ENCODE measurements around the gene TRPC6. TPM values are rescaled to one million over a fixed set of nuclear protein-coding genes. Genes with fewer than 3 reads are reported as not detected.

TRPC6 gene
- total RNA-seq, 1 experiment from 2014 or later, result not detected

DNA sequence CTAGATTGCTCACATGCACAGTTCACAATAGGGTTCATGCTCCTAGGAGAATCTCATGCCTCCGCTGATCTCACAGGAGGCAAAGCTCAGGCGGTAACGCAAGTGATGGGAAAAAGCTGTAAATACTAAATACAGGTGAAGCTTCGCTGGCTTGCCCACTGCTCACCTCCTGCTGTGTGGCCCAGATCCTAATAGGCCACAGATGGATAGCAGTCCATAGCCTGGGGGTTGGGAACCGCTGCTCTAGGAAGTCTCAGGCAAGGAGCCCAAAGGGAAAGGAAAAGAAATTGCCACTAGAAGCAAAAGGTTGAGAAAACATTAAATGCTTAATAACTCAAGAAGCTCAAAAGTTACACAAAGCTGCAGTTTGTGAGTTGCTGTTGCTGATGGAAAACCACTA, 3.2 kb upstream of the TRPC6 start:
- H3K27ac ChIP-seq, result no peak overlapping the region
- no peaks in the 10 kb centered on the region for H3K79me2 ChIP-seq (ENCODE audit: low read depth)
- H3K4me3 ChIP-seq, result no peak overlapping the region
- no peaks in the 10 kb centered on the region; the same call in 1 of the 2 replicates for H3K9me2 ChIP-seq (ENCODE audit: insufficient read depth)
- no peak overlapping the region for H3K4me2 ChIP-seq
- no peaks in the 10 kb centered on the region for H4K20me1 ChIP-seq (ENCODE audit: insufficient read depth)
- no peaks in the 10 kb centered on the region for H3F3A ChIP-seq (ENCODE audit: insufficient read depth, low read depth)
- BruUV-seq (replicated peaks), result no TSS peak
- DNase-seq, result no peak
- CTCF ChIA-PET, result no interaction called here
- no peaks in the 10 kb centered on the region for H3K27me3 ChIP-seq (ENCODE audit: insufficient read depth, low read depth)
- H3K4me1 ChIP-seq (replicated peaks; ENCODE audit: insufficient read depth), result no peaks in the 10 kb centered on the region
- intact Hi-C loops (cut with micrococcal nuclease; ENCODE audit: unreplicated experiment), result no loop called here
- TF ChIP-seq EZH2 (IDR thresholded peaks at IDR 0.05; ENCODE audit: low read depth), result no peak
- TF ChIP-seq, protein P1, sequence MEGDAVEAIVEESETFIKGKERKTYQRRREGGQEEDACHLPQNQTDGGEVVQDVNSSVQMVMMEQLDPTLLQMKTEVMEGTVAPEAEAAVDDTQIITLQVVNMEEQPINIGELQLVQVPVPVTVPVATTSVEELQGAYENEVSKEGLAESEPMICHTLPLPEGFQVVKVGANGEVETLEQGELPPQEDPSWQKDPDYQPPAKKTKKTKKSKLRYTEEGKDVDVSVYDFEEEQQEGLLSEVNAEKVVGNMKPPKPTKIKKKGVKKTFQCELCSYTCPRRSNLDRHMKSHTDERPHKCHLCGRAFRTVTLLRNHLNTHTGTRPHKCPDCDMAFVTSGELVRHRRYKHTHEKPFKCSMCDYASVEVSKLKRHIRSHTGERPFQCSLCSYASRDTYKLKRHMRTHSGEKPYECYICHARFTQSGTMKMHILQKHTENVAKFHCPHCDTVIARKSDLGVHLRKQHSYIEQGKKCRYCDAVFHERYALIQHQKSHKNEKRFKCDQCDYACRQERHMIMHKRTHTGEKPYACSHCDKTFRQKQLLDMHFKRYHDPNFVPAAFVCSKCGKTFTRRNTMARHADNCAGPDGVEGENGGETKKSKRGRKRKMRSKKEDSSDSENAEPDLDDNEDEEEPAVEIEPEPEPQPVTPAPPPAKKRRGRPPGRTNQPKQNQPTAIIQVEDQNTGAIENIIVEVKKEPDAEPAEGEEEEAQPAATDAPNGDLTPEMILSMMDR (conservative IDR thresholded peaks at IDR 0.05), result no peak
- H3K36me3 ChIP-seq (ENCODE audit: low read depth), result no peaks in the 10 kb centered on the region
- POLR2A ChIA-PET (ENCODE audit: unreplicated experiment), result no interaction called here
- H3K9me3 ChIP-seq (ENCODE audit: insufficient read depth, low read depth), result no peaks in the 10 kb centered on the region
- H2AFZ ChIP-seq, result no peak overlapping the region

DNA sequence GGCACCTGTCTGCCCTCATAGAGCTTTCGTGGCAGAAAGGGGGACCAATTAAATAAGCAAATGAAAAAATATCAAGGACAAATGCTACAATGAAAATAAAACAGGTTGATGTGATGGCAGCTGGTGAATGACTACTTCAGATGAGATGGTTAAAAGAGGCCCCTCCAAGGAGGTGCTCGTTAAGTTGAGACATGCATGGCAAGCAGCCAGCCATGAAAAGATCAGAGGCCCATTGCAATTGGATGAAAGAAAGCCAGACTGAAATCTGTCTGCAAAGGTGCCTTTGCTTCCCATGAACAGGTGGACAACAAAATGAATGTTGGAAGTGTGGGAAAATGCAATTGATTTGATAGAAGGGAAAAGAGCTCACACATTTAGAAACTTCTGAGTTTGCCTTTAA, 848 bp upstream of the TRPC6 start:
- BruUV-seq (replicated peaks), result no TSS peak
- CTCF ChIA-PET, result no interaction called here
- intact Hi-C loops (cut with micrococcal nuclease; ENCODE audit: unreplicated experiment), result no loop called here

DNA sequence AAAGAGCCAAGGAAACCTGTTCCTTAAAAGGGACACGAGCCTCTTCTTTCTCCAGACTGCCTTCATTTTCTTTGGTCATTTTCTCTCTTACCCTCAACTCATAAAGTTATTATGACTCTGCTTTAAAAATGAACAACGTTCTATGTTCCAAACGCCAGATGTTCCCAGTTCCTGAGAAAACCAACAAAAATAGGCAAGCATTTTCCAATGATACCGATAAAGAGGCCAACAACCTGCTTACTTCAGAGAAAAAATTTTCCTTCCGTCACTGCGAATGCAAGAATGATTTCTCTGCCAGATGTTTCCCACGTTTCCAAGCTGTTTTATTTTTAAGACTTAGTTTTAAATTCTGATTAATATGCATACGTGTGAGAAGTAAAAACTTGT, 315 bp upstream of the TRPC6 start:
- Histone ChIP-seq H3K27ac (no peak overlapping the region), H3K4me1 (replicated peaks; ENCODE audit: insufficient read depth) (no peaks in the 10 kb centered on the region), H2AFZ (no peak overlapping the region), H3F3A (ENCODE audit: insufficient read depth, low read depth) (no peaks in the 10 kb centered on the region), H3K9me3 (ENCODE audit: insufficient read depth, low read depth) (no peaks in the 10 kb centered on the region; the same call in 1 of the 2 replicates), H3K36me3 (ENCODE audit: low read depth) (no peaks in the 10 kb centered on the region), H3K9me2 (ENCODE audit: insufficient read depth) (no peaks in the 10 kb centered on the region), H4K20me1 (ENCODE audit: insufficient read depth) (no peaks in the 10 kb centered on the region), H3K4me2 (no peak overlapping the region), H3K27me3 (ENCODE audit: insufficient read depth, low read depth) (no peaks in the 10 kb centered on the region), H3K79me2 (ENCODE audit: low read depth) (no peaks in the 10 kb centered on the region), H3K4me3 (no peak overlapping the region)
- ChIA-PET CTCF (no interaction called here), POLR2A (ENCODE audit: unreplicated experiment) (no interaction called here)
- intact Hi-C loops (cut with micrococcal nuclease; ENCODE audit: unreplicated experiment), result no loop called here
- TF ChIP-seq, protein P1 (conservative IDR thresholded peaks at IDR 0.05), result no peak
- no peak for TF ChIP-seq EZH2 (IDR thresholded peaks at IDR 0.05; ENCODE audit: low read depth)
- no TSS peak for BruUV-seq (replicated peaks)
- DNase-seq, result no peak

More for the DNA sequence above, 848 bp upstream of the TRPC6 start:
- no peaks in the 10 kb centered on the region; the same call in 1 of the 2 replicates for H3K9me2 ChIP-seq (ENCODE audit: insufficient read depth)
- H3K4me2 ChIP-seq, result no peak overlapping the region
- no peak overlapping the region for H3K27ac ChIP-seq
- POLR2A ChIA-PET (ENCODE audit: unreplicated experiment), result no interaction called here
- H3K79me2 ChIP-seq (ENCODE audit: low read depth), result no peaks in the 10 kb centered on the region
- no peaks in the 10 kb centered on the region for H4K20me1 ChIP-seq (ENCODE audit: insufficient read depth)
- no peaks in the 10 kb centered on the region for H3K27me3 ChIP-seq (ENCODE audit: insufficient read depth, low read depth)
- H3K4me1 ChIP-seq (replicated peaks; ENCODE audit: insufficient read depth), result no peaks in the 10 kb centered on the region
- no peaks in the 10 kb centered on the region for H3F3A ChIP-seq (ENCODE audit: insufficient read depth, low read depth)
- no peaks in the 10 kb centered on the region for H3K9me3 ChIP-seq (ENCODE audit: insufficient read depth, low read depth)
- DNase-seq, result no peak
- H3K36me3 ChIP-seq (ENCODE audit: low read depth), result no peaks in the 10 kb centered on the region
- TF ChIP-seq, protein P1 (conservative IDR thresholded peaks at IDR 0.05), result no peak
- TF ChIP-seq EZH2 (IDR thresholded peaks at IDR 0.05; ENCODE audit: low read depth), result no peak
- H3K4me3 ChIP-seq, result no peak overlapping the region
- H2AFZ ChIP-seq, result no peak overlapping the region

Measured in PC-9 (cell line).